ENCODE measurements around the gene POLR3E. TPM values are rescaled to one million over a fixed set of nuclear protein-coding genes. Genes with fewer than 3 reads are reported as not detected.

POLR3E gene
- total RNA-seq, 1 experiment from 2014 or later = 65.0 TPM

DNA sequence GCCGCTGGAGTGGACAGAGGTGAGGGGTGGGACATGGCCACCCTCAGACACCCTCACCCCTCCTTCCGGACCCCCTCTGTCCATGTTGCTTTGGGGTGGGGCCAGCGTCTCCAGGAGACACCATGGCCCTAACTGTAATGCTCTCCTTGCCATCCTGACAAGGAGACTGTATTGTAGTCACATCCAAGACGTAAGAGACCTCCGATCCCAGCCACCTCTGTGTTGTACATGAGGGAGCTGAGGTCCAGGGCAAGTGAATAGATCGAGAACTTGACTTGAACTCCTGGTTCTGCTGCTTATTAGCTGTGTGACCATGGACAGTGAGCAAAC is 30.2 kb downstream of the POLR3E start:
- Histone ChIP-seq H3K4me2 (ENCODE audit: low read length) (no peak overlapping the region), H2AFZ (ENCODE audit: low read depth, low read length, poor library complexity, severe bottlenecking) (no peak overlapping the region), H3K27me3 (ENCODE audit: insufficient read depth, low read length) (no peaks in the 10 kb centered on the region), H3K27ac (ENCODE audit: low read depth, low read length) (no peak overlapping the region), H3K9me3 (ENCODE audit: control insufficient read depth in 1 of 2, insufficient read depth in 1 of 2, low read depth in 1 of 2, low read length in 2 of 2) (no peaks in the 10 kb centered on the region), H3K4me3 (replicated peaks in 1 of 2; ENCODE audit: low read depth in 1 of 2, low read length in 2 of 2) (no peak overlapping the region), H3K9me2 (ENCODE audit: insufficient read depth) (no peaks in the 10 kb centered on the region), H3K4me1 (ENCODE audit: control insufficient read depth in 1 of 2, insufficient read depth in 2 of 2, low read length in 2 of 2) (no peaks in the 10 kb centered on the region), H3K79me2 (ENCODE audit: insufficient read depth, low read length) (peaks cover 11% of the 10 kb centered on the region), H4K20me1 (ENCODE audit: insufficient read depth) (no peaks in the 10 kb centered on the region), H3K9ac (ENCODE audit: low read length) (no peak overlapping the region), H3K36me3 (ENCODE audit: control insufficient read depth in 1 of 2, insufficient read depth in 2 of 2, low read length in 2 of 2) (peaks cover 30 to 33% of the 10 kb centered on the region in 2 experiments)
- no TSS peak for BruUV-seq (replicated peaks)
- ChIA-PET POLR2A (no interaction called here), CTCF (no interaction called here), RAD21 (ENCODE audit: low non-redundant PET in 1 of 2, low total read pairs in 2 of 2, uncharacterized antibody in 2 of 2, unreplicated experiment in 2 of 2) (no interaction called here)
- intact Hi-C loops (cut with micrococcal nuclease) = loop anchor here (10.0 kb wide), 3 partner anchors 57 to 1023 kb away; no protein-coding TSS in a partner anchor
- no peak for TF ChIP-seq CBX3 (IDR thresholded peaks at IDR 0.05; ENCODE audit: low read depth)
- TF ChIP-seq TCF7L2 (IDR thresholded peaks at IDR 0.05; ENCODE audit: borderline replicate concordance, extremely low read depth, insufficient read depth, insufficient read length) = no peak
- ATAC-seq (no peak), DNase-seq (ENCODE audit: low read depth, low spot score) (no peak)

GRCh38 chr16:22328081-22328725 is 31.0 kb downstream of the POLR3E start:
- Histone ChIP-seq H3K4me1 (ENCODE audit: control insufficient read depth in 1 of 2, insufficient read depth in 2 of 2, low read length in 2 of 2) (no peaks in the 10 kb centered on the region), H3K4me2 (ENCODE audit: low read length) (no peak overlapping the region), H3K27me3 (ENCODE audit: insufficient read depth, low read length) (no peaks in the 10 kb centered on the region), H3K9ac (ENCODE audit: low read length) (no peak overlapping the region), H3K4me3 (replicated peaks in 1 of 2; ENCODE audit: low read depth in 1 of 2, low read length in 2 of 2) (no peak overlapping the region), H3K36me3 (ENCODE audit: control insufficient read depth in 1 of 2, insufficient read depth in 2 of 2, low read length in 2 of 2) (peaks cover 28 to 31% of the 10 kb centered on the region in 2 experiments), H3K9me3 (ENCODE audit: control insufficient read depth in 1 of 2, insufficient read depth in 1 of 2, low read depth in 1 of 2, low read length in 2 of 2) (no peaks in the 10 kb centered on the region), H3K9me2 (ENCODE audit: insufficient read depth) (no peaks in the 10 kb centered on the region), H3K79me2 (ENCODE audit: insufficient read depth, low read length) (peaks cover 10% of the 10 kb centered on the region), H3K27ac (ENCODE audit: low read depth, low read length) (no peak overlapping the region), H2AFZ (ENCODE audit: low read depth, low read length, poor library complexity, severe bottlenecking) (no peak overlapping the region), H4K20me1 (ENCODE audit: insufficient read depth) (no peaks in the 10 kb centered on the region)
- ChIA-PET RAD21 (ENCODE audit: low non-redundant PET in 1 of 2, low total read pairs in 2 of 2, uncharacterized antibody in 2 of 2, unreplicated experiment in 2 of 2) (no interaction called here), CTCF (no interaction called here), POLR2A (no interaction called here)
- no TSS peak for BruUV-seq (replicated peaks)
- TF ChIP-seq EGR1 (IDR thresholded peaks at IDR 0.05; ENCODE audit: low read depth) (no peak), SP1 (IDR thresholded peaks at IDR 0.05; ENCODE audit: low read depth) (no peak), JUND (IDR thresholded peaks at IDR 0.05) (no peak), ELF1 (IDR thresholded peaks at IDR 0.05; ENCODE audit: borderline replicate concordance, low read depth) (no peak), SRF (IDR thresholded peaks at IDR 0.05; ENCODE audit: low read depth) (no peak), CEBPB (IDR thresholded peaks at IDR 0.05; ENCODE audit: low read depth) (no peak), EZH2phosphoT487 (IDR thresholded peaks at IDR 0.05; ENCODE audit: borderline replicate concordance) (no peak), ZFX (IDR thresholded peaks at IDR 0.05) (no peak), POLR2AphosphoS5 (IDR thresholded peaks at IDR 0.05; ENCODE audit: low read depth, low read length) (no peak), EZH2 (IDR thresholded peaks at IDR 0.05) (no peak), SIN3A (IDR thresholded peaks at IDR 0.05; ENCODE audit: low read depth) (no peak), ZBTB33 (IDR thresholded peaks at IDR 0.05; ENCODE audit: extremely low read depth, insufficient replicate concordance, low read length) (no peak), CBX3 (IDR thresholded peaks at IDR 0.05; ENCODE audit: low read depth) (no peak)
- TF ChIP-seq, protein P1, sequence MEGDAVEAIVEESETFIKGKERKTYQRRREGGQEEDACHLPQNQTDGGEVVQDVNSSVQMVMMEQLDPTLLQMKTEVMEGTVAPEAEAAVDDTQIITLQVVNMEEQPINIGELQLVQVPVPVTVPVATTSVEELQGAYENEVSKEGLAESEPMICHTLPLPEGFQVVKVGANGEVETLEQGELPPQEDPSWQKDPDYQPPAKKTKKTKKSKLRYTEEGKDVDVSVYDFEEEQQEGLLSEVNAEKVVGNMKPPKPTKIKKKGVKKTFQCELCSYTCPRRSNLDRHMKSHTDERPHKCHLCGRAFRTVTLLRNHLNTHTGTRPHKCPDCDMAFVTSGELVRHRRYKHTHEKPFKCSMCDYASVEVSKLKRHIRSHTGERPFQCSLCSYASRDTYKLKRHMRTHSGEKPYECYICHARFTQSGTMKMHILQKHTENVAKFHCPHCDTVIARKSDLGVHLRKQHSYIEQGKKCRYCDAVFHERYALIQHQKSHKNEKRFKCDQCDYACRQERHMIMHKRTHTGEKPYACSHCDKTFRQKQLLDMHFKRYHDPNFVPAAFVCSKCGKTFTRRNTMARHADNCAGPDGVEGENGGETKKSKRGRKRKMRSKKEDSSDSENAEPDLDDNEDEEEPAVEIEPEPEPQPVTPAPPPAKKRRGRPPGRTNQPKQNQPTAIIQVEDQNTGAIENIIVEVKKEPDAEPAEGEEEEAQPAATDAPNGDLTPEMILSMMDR (IDR thresholded peaks at IDR 0.05 in 2 of 3, conservative IDR thresholded peaks at IDR 0.05 in 1 of 3; ENCODE audit: borderline replicate concordance in 1 of 3, insufficient read depth in 1 of 3, low read depth in 2 of 3, low read length in 2 of 3) = no peak
- intact Hi-C loops (cut with micrococcal nuclease) = loop anchor here (10.0 kb wide), 3 partner anchors 57 to 1023 kb away; no protein-coding TSS in a partner anchor
- no peak for ATAC-seq
- DNase-seq (ENCODE audit: low read depth, low spot score) = no peak
